NCI-H524 (cell line): ENCODE results near the gene ZNHIT2.

ENCODE experiments used
- DNase-seq, 2 experiments: peaks; one replicate each; lab custom pipeline; 2025; lab: John Stamatoyannopoulos, UW

The ZNHIT2 gene

GRCh38 chr11:65071907-65072630 lies 45.4 kb downstream of the ZNHIT2 start:
- DNase-seq, result no peak

GRCh38 chr11:65069217-65069616 lies 48.3 kb downstream of the ZNHIT2 start:
- DNase-seq, result no peak

- DNase-seq, result no peak
Measured at GRCh38 chr11:65067446-65067845, 50.1 kb downstream of the ZNHIT2 start.

GRCh38 chr11:65066805-65067291 lies 50.7 kb downstream of the ZNHIT2 start:
- no peak for DNase-seq
